Measurements from ENCODE around the gene TMEM50B. TPM values are rescaled to one million over a fixed set of nuclear protein-coding genes. Genes with fewer than 3 reads are reported as not detected.

The TMEM50B gene
- total RNA-seq, 1 donor: 29.3 TPM

DNA sequence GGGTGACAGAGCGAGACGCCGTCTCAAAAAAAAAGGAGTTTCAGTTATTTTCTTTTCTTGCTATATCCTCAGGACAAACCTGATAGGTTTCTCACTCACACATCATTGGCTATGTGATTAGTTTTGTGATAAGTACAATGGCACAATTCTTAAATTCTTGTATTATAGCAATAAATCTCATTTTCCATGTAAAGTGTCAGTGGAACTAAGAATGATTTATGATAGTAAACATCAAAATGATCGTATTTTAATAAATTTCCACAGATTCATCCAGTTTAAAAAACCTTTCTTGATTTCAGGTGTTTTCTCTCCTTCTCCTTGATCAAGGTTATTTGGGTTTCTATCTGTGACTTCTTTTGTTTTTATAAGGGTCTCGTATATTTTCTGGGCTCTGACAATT is 8.2 kb upstream of the TMEM50B start:
- Histone ChIP-seq H2AFZ (ENCODE audit: low read length) (no peak overlapping the region), H3K9me3 (ENCODE audit: low read depth, low read length) (no peaks in the 10 kb centered on the region), H3K4me2 (ENCODE audit: insufficient read depth, low read length) (no peak overlapping the region), H3K36me3 (ENCODE audit: insufficient read depth, low read length) (no peaks in the 10 kb centered on the region), H3K27ac (ENCODE audit: low read depth, low read length) (no peak overlapping the region), H3K79me2 (ENCODE audit: insufficient read depth, low read length) (no peaks in the 10 kb centered on the region), H3K27me3 (ENCODE audit: insufficient read depth, low read length) (no peaks in the 10 kb centered on the region), H3K4me3 (ENCODE audit: insufficient read depth, low read length) (no peak overlapping the region), H4K20me1 (ENCODE audit: insufficient read depth, low read length) (no peaks in the 10 kb centered on the region), H3K4me1 (ENCODE audit: insufficient read depth, low read length) (peaks cover 6% of the 10 kb centered on the region)
- DNase-seq (ENCODE audit: insufficient read length, low spot score, missing footprints): no peak
- TF ChIP-seq CTCF (IDR thresholded peaks at IDR 0.05; ENCODE audit: extremely low read depth, low read depth, low read length): no peak

GRCh38 chr21:33481314-33481943 is 1.7 kb upstream of the TMEM50B start:
- TF ChIP-seq CTCF (IDR thresholded peaks at IDR 0.05; ENCODE audit: extremely low read depth, low read depth, low read length): no peak

GRCh38 chr21:33480481-33481103 is 818 bp upstream of the TMEM50B start:
- peak overlapping the region; percentile 68 for H3K27ac ChIP-seq (ENCODE audit: low read depth, low read length)
- DNase-seq (ENCODE audit: insufficient read length, low spot score, missing footprints): no peak

More at GRCh38 chr21:33481314-33481943, 1.7 kb upstream of the TMEM50B start:
- no peak overlapping the region for H3K27ac ChIP-seq (ENCODE audit: low read depth, low read length)
- H3K4me1 ChIP-seq (ENCODE audit: insufficient read depth, low read length): peaks cover 13% of the 10 kb centered on the region
- no peaks in the 10 kb centered on the region for H3K27me3 ChIP-seq (ENCODE audit: insufficient read depth, low read length)
- no peaks in the 10 kb centered on the region for H3K36me3 ChIP-seq (ENCODE audit: insufficient read depth, low read length)
- no peak for DNase-seq (ENCODE audit: insufficient read length, low spot score, missing footprints)
- H3K9me3 ChIP-seq (ENCODE audit: low read depth, low read length): no peaks in the 10 kb centered on the region
- no peak overlapping the region for H2AFZ ChIP-seq (ENCODE audit: low read length)
- peaks cover 4% of the 10 kb centered on the region for H4K20me1 ChIP-seq (ENCODE audit: insufficient read depth, low read length)
- peaks cover 20% of the 10 kb centered on the region for H3K79me2 ChIP-seq (ENCODE audit: insufficient read depth, low read length)
- H3K4me2 ChIP-seq (ENCODE audit: insufficient read depth, low read length): no peak overlapping the region
- H3K4me3 ChIP-seq (ENCODE audit: insufficient read depth, low read length): no peak overlapping the region

More at GRCh38 chr21:33480481-33481103, 818 bp upstream of the TMEM50B start:
- peak overlapping the region; percentile 92 for H3K4me2 ChIP-seq (ENCODE audit: insufficient read depth, low read length)
- no peaks in the 10 kb centered on the region for H3K27me3 ChIP-seq (ENCODE audit: insufficient read depth, low read length)
- no peaks in the 10 kb centered on the region for H3K9me3 ChIP-seq (ENCODE audit: low read depth, low read length)
- peaks cover 26% of the 10 kb centered on the region for H3K79me2 ChIP-seq (ENCODE audit: insufficient read depth, low read length)
- peaks cover 13% of the 10 kb centered on the region for H3K4me1 ChIP-seq (ENCODE audit: insufficient read depth, low read length)
- H3K4me3 ChIP-seq (ENCODE audit: insufficient read depth, low read length): peak overlapping the region; percentile 88
- peak overlapping the region; percentile 93 for H2AFZ ChIP-seq (ENCODE audit: low read length)
- no peak for TF ChIP-seq CTCF (IDR thresholded peaks at IDR 0.05; ENCODE audit: extremely low read depth, low read depth, low read length)
- no peaks in the 10 kb centered on the region for H3K36me3 ChIP-seq (ENCODE audit: insufficient read depth, low read length)
- H4K20me1 ChIP-seq (ENCODE audit: insufficient read depth, low read length): peaks cover 4% of the 10 kb centered on the region

Data from osteoblast (primary cell).